PC-9 (cell line): ENCODE results near the gene FXYD3.

Source experiments
- CTCF ChIP-seq: fragments of 200-600 bp; sonication (generic); conservative IDR thresholded peaks from 2 replicates; pipeline ENCODE4 v1.6.1; 2017; ENCODE audit warnings: mixed run types, antibody characterized with exemption, mild to moderate bottlenecking, moderate library complexity
- EZH2 ChIP-seq: fragments of 200-600 bp; sonication (generic); IDR thresholded peaks from 2 replicates; pipeline ENCODE4 v1.8.0; 2017; ENCODE audit warnings: antibody characterized with exemption, low read depth

- TF ChIP-seq CTCF (no peak), EZH2 (no peak)
These were observed 17.1 kb upstream of the FXYD3 start for GRCh38 chr19:35098413-35099049.
